Frontal cortex (tissue), 4 donors: ENCODE measurements around the gene L1TD1. TPM values are rescaled to one million over a fixed set of nuclear protein-coding genes. Genes with fewer than 3 reads are reported as not detected.
"Not testable (repeated sequence)": the region's sequence is repeated elsewhere in the genome, so short reads cannot be mapped to it uniquely, and the experiment has no call there.

Source experiments
- DNase-seq, 2 donors: peaks; one replicate each; pipeline ENCODE4 v3.0.0; 2012; ENCODE audit warnings: low spot score in 2 of 2
- FAIRE-seq: peaks from 2 replicates; lab custom pipeline; 2012; peaks lifted over from hg19 to GRCh38; lab: Jason Lieb, UNC
- total RNA-seq: library from RNA; depleted of rRNA; stranded (reverse); fragments of >200 nt; gene quantifications from one replicate; pipeline ENCODE4 v1.2.3, GENCODE V29; 2014
- donor health status: control.
- donor health status: control.
- donor health status: control.

L1TD1 gene
- total RNA-seq, 1 donor from 2014 or later = 0.41 TPM

DNA sequence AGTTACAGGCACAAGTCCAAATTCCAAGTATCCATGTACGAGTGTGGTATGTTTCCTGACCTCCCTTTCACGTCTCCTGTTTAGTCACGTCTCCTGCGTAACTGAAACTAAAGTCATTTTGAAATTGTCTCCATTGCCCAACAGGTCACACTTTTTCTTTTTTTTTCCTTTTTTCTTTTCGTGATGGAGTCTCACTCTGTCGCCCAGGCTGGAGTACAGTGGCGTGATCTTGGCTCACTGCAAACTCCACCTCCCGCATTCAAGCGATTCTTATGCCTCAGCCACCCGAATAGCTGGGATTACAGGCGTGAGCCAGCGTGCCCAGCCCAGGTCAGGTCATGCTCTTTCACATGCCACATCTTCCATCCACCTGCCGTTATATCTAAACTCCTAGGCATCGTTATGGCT, 38.2 kb downstream of the L1TD1 start:
- no peak for DNase-seq
- no peak for FAIRE-seq

DNA sequence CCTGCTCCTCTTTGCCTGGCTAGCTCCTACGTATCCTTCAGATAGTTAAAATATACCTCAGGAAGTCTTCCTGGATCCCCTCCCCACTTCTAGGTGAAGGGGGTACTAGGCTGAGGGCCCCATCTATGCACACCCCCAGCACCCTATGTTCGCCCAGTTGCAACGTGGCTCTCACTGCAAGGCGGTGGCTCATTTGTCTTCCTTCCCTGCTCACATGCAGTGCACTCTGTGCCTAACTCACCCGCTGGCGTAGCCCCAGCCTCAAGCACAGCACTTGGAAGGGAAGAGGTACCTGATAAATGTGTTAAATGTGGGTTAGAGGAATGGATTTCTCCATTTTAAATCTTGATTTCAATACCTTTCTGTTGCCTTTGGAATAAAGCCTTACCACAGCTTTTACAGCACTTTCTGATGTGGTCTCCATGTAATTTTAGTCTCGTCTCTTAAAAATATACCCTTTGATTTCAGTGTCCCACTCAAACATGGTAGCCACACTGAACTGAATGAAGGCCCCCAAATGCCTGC, 39.3 kb downstream of the L1TD1 start:
- FAIRE-seq (no peak), DNase-seq (no peak)

GRCh38 chr1:62234688-62235087, 40.0 kb downstream of the L1TD1 start:
- FAIRE-seq (no peak), DNase-seq (no peak)

GRCh38 chr1:62235576-62235975, 40.9 kb downstream of the L1TD1 start:
- FAIRE-seq = no peak
- no peak for DNase-seq

DNA sequence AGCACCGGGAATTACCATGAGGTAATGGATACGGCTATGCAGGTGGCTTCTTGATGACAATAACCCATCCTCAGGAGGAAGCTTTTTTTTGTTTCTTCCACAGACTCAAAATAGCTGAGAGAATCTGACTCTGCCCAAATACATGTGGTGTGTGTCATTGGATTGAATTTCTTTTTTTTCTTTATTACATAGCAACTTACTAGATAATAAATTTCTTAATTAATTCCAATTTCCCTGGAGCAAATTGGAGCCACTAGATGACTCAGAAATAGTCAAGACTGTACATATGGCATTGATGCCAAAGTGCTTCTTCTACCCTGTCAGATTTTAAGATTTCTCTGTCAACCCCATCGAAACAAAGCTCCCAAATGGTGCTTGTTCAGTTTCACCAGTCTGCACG, 42.7 kb downstream of the L1TD1 start:
- DNase-seq (no peak), FAIRE-seq (no peak)

- no peak for FAIRE-seq
- no peak for DNase-seq
Measured at GRCh38 chr1:62237950-62238374, 43.3 kb downstream of the L1TD1 start.

GRCh38 chr1:62238507-62238906, 43.9 kb downstream of the L1TD1 start:
- DNase-seq (no peak), FAIRE-seq (no peak)

GRCh38 chr1:62239652-62240403, 45.2 kb downstream of the L1TD1 start:
- not testable (repeated sequence) for FAIRE-seq, DNase-seq

- no peak for DNase-seq
- no peak for FAIRE-seq
Measured at GRCh38 chr1:62240651-62241370, 46.2 kb downstream of the L1TD1 start.

GRCh38 chr1:62241371-62242131, 46.9 kb downstream of the L1TD1 start:
- DNase-seq = no peak
- FAIRE-seq = no peak

DNA sequence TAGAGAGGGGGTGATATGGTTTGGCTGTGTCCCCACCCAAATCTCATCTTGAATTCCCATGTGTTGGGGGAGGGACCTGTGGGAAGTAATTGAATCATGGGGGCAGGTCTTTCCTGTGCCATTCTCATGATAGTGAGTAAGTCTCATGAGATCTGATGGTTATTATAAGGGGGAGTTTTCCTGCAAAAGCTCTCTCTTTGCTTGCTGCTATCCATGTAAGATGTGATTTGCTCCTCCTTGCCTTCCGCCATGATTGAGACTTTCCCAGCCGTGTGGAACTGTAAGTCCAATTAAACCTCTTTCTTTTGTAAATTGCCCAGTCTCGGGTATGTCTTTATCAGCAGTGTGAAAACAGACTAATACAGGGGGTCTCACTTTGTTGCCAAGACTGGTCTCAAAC, 49.7 kb downstream of the L1TD1 start:
- not testable (repeated sequence) for DNase-seq, FAIRE-seq

- FAIRE-seq = no peak
- DNase-seq = no peak
Measured at GRCh38 chr1:62245201-62245600, 50.6 kb downstream of the L1TD1 start.

DNA sequence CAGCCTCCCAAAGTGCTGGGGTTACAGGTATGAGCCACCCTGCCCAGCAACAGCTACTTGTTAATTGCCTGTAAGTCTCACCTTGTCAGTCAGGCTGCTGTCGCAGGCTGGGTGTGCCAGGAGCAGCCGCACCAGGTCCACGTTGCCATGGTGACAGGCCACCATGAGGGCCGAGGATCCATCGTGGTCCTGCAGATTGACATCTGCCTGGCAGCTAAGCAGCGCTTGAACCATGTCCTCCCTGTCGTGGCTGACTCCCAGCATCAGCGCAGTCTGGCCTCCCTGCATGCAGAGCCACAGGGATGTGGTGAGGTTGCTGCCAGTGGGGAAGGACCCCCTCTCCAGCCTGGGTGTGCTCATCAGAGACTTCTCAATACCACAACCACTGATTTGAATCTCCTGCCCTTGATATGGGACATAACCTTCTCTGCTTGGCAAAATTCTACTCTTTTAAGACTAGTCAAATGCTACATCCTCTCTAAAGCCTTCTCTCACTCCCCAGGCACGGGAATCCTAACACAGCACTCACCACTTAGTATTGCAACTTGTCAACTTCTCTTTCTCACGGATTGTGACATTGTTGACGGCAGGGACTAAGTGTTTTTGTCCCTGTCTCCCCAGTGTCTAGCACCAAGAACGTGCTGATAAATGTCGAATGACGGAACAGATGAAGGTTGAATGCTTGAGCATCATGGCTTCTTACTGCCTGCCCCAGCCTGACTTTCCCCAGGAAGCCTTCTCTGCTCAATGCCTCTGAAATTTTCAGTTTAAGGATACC, 52.9 kb downstream of the L1TD1 start:
- no peak for DNase-seq
- no peak for FAIRE-seq

GRCh38 chr1:62250126-62250726, 55.6 kb downstream of the L1TD1 start:
- FAIRE-seq = no peak
- no peak for DNase-seq

- DNase-seq = no peak
- FAIRE-seq = no peak
Measured at GRCh38 chr1:62259551-62259950, 64.9 kb downstream of the L1TD1 start.

- DNase-seq (no peak), FAIRE-seq (no peak)
Measured at GRCh38 chr1:62260688-62261087, 66.0 kb downstream of the L1TD1 start.
